Neutrophil (primary cell): ENCODE results near the gene SMARCD1.

Source experiments
- H3K27ac ChIP-seq: fragments of 200-600 bp; sonication (generic); 2 replicates; pipeline ENCODE4 v1.5.1; 2016; ENCODE audit warnings: mild to moderate bottlenecking, moderate library complexity
- H3K27me3 ChIP-seq: fragments of 200-600 bp; sonication (generic); 2 replicates; pipeline ENCODE4 v1.6.0; 2016; ENCODE audit warnings: mild to moderate bottlenecking
- H3K36me3 ChIP-seq: fragments of 200-600 bp; sonication (generic); 2 replicates; pipeline ENCODE4 v1.5.1; 2017
- H3K4me1 ChIP-seq, 2 experiments: fragments of 200-600 bp in 1 of 2; sonication (generic) in 1 of 2; 1 replicate in 1 of 2; 2 replicates in 1 of 2; pipeline versions ENCODE4 v1.5.1 to v1.6.1; 2013 to 2016; ENCODE audit warnings: low read depth in 1 of 2, low read length in 1 of 2, mild to moderate bottlenecking in 1 of 2, moderate library complexity in 1 of 2; ENCODE audit not compliant: control insufficient read depth in 1 of 2, insufficient read depth in 1 of 2
- H3K4me3 ChIP-seq, 2 experiments: fragments of 200-600 bp in 1 of 2; sonication (generic) in 1 of 2; 1 replicate in 1 of 2; 2 replicates in 1 of 2; pipeline ENCODE4 v1.5.1; 2013 to 2016; ENCODE audit warnings: low read depth in 1 of 2, low read length in 1 of 2, mild to moderate bottlenecking in 1 of 2, moderate library complexity in 1 of 2
- H3K9me3 ChIP-seq: fragments of 200-600 bp; sonication (generic); 2 replicates; pipeline ENCODE4 v1.5.1; 2016
- TF ChIP-seq, protein P1 (sequence below): fragments of 200-600 bp; sonication (generic); IDR thresholded peaks from 2 replicates; pipeline ENCODE4 v1.5.1; 2016; ENCODE audit warnings: antibody characterized with exemption

SMARCD1 gene

DNA sequence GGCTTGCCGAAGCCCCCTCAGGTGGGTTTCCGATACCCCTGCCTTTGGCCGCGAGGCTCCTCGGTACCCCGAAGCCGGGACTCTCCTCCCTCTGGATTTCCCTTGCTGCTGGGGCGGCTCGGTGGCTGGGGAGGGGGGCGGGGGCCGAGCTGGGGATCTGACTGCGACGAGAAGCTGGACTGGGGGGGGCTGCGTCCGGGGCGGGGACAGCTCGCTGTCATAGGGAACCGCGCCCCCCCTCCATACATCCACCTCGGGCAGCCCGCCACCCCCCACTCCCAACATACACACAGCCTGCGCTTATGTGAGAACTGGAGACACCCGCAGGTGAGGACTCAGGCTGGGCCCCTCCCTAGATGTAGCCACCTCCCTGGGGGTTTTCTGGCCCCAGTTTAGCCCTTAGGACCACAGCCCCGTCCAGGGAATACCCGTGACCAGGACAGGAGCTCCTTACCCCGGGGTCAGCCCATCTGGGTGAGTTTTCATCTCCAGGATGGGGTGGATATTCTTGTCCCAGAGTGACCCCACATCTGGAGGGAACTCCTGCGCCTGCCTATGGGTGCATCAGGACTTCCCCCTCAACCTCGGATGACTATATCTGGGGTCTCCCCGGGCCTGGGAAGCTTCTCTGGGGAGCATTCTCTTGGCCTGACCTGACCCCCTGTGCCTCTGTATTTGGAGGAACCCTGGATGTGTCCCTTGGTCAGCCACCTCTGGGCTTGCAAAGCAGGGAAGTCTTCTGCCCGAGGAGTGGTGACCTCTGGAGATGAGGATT is 27.1 kb upstream of the SMARCD1 start:
- peaks cover 79% of the 10 kb centered on the region for H3K27me3 ChIP-seq
- no peak overlapping the region for H3K4me3 ChIP-seq
- H3K36me3 ChIP-seq: no peaks in the 10 kb centered on the region
- TF ChIP-seq, protein P1, sequence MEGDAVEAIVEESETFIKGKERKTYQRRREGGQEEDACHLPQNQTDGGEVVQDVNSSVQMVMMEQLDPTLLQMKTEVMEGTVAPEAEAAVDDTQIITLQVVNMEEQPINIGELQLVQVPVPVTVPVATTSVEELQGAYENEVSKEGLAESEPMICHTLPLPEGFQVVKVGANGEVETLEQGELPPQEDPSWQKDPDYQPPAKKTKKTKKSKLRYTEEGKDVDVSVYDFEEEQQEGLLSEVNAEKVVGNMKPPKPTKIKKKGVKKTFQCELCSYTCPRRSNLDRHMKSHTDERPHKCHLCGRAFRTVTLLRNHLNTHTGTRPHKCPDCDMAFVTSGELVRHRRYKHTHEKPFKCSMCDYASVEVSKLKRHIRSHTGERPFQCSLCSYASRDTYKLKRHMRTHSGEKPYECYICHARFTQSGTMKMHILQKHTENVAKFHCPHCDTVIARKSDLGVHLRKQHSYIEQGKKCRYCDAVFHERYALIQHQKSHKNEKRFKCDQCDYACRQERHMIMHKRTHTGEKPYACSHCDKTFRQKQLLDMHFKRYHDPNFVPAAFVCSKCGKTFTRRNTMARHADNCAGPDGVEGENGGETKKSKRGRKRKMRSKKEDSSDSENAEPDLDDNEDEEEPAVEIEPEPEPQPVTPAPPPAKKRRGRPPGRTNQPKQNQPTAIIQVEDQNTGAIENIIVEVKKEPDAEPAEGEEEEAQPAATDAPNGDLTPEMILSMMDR: no peak
- no peaks in the 10 kb centered on the region for H3K9me3 ChIP-seq
- H3K4me1 ChIP-seq: peaks cover 12 to 21% of the 10 kb centered on the region in 2 experiments
- no peak overlapping the region for H3K27ac ChIP-seq

DNA sequence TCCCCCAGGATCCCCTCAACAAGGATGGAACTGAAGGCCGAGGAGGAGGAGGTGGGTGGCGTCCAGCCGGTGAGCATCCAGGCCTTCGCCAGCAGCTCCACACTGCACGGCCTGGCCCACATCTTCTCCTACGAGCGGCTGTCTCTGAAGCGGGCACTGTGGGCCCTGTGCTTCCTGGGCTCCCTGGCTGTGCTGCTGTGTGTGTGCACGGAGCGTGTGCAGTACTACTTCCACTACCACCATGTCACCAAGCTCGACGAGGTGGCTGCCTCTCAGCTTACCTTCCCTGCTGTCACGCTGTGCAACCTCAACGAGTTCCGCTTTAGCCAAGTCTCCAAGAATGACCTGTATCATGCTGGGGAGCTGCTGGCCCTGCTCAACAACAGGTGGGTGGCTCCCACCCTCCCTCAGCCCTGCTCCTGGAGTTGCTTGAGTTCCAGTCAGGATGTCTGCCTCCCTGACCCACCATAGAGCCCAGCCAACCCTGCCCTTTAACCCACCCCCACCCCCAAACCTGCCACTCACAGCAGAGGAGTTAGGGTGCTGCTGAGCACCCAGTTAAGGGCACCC is 26.3 kb upstream of the SMARCD1 start:
- Histone ChIP-seq H3K4me3 (no peak overlapping the region), H3K27me3 (peaks cover 87% of the 10 kb centered on the region), H3K4me1 (peaks cover 12 to 21% of the 10 kb centered on the region in 2 experiments), H3K27ac (no peak overlapping the region), H3K9me3 (no peaks in the 10 kb centered on the region), H3K36me3 (no peaks in the 10 kb centered on the region)
- TF ChIP-seq, protein P1: no peak

DNA sequence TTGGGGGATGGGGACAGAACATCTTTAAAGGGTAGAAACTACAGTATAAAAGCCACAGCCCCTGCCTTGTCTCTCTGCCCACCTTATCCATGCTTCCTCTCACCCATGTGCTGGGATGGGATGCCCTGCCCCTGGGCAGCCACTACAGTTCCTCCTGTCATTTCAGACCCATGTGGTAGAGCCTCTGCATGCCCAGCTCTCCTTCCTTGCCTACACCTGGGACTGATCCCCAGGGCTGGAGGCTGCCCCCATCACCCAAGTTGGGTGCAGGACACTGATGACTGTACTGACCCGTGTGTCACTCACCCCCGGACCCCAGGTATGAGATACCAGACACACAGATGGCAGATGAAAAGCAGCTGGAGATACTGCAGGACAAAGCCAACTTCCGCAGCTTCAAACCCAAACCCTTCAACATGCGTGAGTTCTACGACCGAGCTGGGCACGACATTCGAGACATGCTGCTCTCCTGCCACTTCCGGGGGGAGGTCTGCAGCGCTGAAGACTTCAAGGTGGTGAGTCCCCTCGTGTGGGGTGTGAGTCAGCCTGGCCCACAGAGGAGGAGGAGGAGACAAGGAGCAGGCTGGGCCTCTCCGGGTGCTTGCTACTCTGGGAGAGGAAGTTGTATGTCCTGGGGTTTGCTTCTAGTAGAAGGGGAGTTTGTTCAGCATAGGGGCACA is 25.6 kb upstream of the SMARCD1 start:
- TF ChIP-seq, protein P1: no peak
- peaks cover 12 to 21% of the 10 kb centered on the region in 2 experiments for H3K4me1 ChIP-seq
- H3K36me3 ChIP-seq: no peaks in the 10 kb centered on the region
- peaks cover 94% of the 10 kb centered on the region for H3K27me3 ChIP-seq
- no peak overlapping the region for H3K27ac ChIP-seq
- H3K4me3 ChIP-seq: no peak overlapping the region
- no peaks in the 10 kb centered on the region for H3K9me3 ChIP-seq

DNA sequence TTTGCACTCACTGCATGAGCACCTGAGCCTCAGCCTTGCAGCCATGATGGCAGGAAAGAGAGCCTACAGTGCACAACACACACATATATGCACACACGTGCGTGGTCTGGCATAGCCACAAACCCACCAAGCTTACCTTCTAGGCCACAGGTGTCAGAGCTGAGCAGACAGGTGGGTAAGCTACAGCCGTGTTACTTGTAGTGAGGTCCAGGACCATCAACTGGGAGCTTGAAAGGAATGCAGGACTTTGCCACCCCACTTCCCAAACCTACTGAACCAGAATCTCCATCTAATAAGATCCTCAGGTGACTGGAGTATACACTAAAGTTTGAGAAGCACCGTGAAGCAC is 25.0 kb upstream of the SMARCD1 start:
- peaks cover 12 to 21% of the 10 kb centered on the region in 2 experiments for H3K4me1 ChIP-seq
- TF ChIP-seq, protein P1: no peak
- H3K27me3 ChIP-seq: peaks cover 99% of the 10 kb centered on the region
- H3K27ac ChIP-seq: no peak overlapping the region
- H3K36me3 ChIP-seq: no peaks in the 10 kb centered on the region
- H3K9me3 ChIP-seq: no peaks in the 10 kb centered on the region
- no peak overlapping the region for H3K4me3 ChIP-seq

DNA sequence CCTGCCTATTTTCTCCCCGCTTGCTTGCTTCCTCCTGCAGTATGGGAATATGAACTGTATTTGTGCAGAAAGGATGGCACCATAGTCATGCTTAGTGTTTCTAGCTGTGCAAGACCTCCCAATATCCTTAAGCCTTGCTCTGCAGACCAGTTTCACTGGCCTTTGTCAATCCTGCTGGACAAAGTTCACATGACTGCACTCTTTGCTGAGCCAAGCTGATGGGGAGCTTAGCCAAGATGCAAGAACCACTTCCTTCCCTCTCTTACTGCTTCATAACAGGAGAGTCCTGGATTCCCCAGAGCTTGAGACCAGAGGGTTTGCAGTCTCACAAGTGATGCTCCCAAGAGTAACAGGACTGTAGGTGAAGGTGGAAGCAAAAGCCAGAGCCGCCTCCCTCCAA is 24.0 kb upstream of the SMARCD1 start:
- H3K27me3 ChIP-seq: peaks cover 99% of the 10 kb centered on the region
- H3K36me3 ChIP-seq: no peaks in the 10 kb centered on the region
- H3K27ac ChIP-seq: no peak overlapping the region
- TF ChIP-seq, protein P1: no peak
- H3K9me3 ChIP-seq: no peaks in the 10 kb centered on the region
- H3K4me3 ChIP-seq: no peak overlapping the region
- H3K4me1 ChIP-seq: peaks cover 7 to 15% of the 10 kb centered on the region in 2 experiments
